Measurements from ENCODE around the gene USPL1. TPM values are rescaled to one million over a fixed set of nuclear protein-coding genes. Genes with fewer than 3 reads are reported as not detected.

The USPL1 gene
- total RNA-seq, 4 donors from 2014 or later: 19.7 to 62.1 (median 27.1) TPM

DNA sequence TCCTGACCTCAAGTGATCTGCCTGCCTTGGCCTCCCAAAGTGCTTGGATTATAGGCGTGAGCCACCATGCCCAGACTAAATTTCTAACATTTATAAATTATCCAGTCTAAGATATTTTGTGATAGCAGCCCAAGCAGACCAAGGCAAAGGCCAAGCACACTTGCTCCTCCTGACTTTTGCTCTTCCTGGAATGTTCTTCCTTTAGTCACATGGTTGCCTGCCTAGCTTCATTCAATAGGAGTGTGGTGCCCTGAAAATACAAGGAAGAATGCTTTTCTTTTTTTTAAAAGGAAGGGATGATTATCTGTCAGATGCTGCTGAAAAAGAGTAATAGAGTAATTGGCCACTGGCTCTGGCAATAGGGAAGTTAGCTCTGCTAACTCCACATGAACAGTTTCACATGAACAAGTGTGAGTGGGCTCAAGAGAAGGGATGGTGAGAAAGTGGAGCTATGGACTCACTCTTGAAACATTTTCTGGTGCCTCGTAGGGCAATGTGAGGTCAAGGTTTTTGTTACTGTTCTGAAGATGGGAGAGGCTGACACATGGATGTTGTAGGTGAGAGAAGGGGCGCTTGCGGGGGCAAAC is 47.1 kb downstream of the USPL1 start:
- no peak overlapping the region for H3K4me3 ChIP-seq
- H3K4me1 ChIP-seq: no peaks in the 10 kb centered on the region
- TF ChIP-seq POLR2A (IDR thresholded peaks at IDR 0.05): no peak
- TF ChIP-seq, protein P1, sequence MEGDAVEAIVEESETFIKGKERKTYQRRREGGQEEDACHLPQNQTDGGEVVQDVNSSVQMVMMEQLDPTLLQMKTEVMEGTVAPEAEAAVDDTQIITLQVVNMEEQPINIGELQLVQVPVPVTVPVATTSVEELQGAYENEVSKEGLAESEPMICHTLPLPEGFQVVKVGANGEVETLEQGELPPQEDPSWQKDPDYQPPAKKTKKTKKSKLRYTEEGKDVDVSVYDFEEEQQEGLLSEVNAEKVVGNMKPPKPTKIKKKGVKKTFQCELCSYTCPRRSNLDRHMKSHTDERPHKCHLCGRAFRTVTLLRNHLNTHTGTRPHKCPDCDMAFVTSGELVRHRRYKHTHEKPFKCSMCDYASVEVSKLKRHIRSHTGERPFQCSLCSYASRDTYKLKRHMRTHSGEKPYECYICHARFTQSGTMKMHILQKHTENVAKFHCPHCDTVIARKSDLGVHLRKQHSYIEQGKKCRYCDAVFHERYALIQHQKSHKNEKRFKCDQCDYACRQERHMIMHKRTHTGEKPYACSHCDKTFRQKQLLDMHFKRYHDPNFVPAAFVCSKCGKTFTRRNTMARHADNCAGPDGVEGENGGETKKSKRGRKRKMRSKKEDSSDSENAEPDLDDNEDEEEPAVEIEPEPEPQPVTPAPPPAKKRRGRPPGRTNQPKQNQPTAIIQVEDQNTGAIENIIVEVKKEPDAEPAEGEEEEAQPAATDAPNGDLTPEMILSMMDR (IDR thresholded peaks at IDR 0.05): no peak
- no peak overlapping the region for H3K27ac ChIP-seq
- intact Hi-C loops (cut with DNase I; ENCODE audit: low total_unique reads): no loop called here
- H3K36me3 ChIP-seq: no peaks in the 10 kb centered on the region
- H3K9me3 ChIP-seq: no peaks in the 10 kb centered on the region
- DNase-seq: no peak
- H3K27me3 ChIP-seq: no peaks in the 10 kb centered on the region

- H3K4me3 ChIP-seq: no peak overlapping the region
- H3K36me3 ChIP-seq: no peaks in the 10 kb centered on the region
- TF ChIP-seq POLR2A (IDR thresholded peaks at IDR 0.05): no peak
- TF ChIP-seq, protein P1 (IDR thresholded peaks at IDR 0.05): no peak
- no peaks in the 10 kb centered on the region for H3K27me3 ChIP-seq
- no peaks in the 10 kb centered on the region for H3K9me3 ChIP-seq
- H3K4me1 ChIP-seq: no peaks in the 10 kb centered on the region
- H3K27ac ChIP-seq: no peak overlapping the region
- intact Hi-C loops (cut with DNase I; ENCODE audit: low total_unique reads): no loop called here
- DNase-seq: no peak
Observed at GRCh38 chr13:30665638-30666037, 47.9 kb downstream of the USPL1 start.

DNA sequence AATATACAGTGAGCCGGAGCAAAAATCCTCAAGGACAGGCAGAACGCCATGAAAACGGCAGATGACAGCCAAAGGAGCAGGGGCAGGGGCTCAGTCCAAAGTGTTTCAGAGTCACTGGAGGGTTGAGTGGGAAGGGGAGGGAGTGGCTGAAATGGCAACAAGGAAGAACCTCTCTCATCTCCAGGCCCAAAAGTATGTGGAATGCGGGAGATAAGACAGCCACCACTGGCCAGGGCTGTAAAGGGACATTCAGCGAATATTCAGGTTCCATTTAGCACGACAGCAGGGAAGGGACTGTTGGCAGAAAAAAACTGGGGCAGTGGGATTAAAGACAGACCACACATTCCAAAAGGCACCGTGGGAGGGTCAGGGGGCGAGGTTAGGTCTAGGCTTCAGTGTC is 48.4 kb downstream of the USPL1 start:
- no peak for TF ChIP-seq POLR2A (IDR thresholded peaks at IDR 0.05)
- TF ChIP-seq, protein P1 (IDR thresholded peaks at IDR 0.05): no peak
- H3K9me3 ChIP-seq: no peaks in the 10 kb centered on the region
- intact Hi-C loops (cut with DNase I; ENCODE audit: low total_unique reads): no loop called here
- no peak overlapping the region for H3K27ac ChIP-seq
- H3K4me1 ChIP-seq: no peaks in the 10 kb centered on the region
- H3K4me3 ChIP-seq: no peak overlapping the region
- no peaks in the 10 kb centered on the region for H3K36me3 ChIP-seq
- DNase-seq: no peak
- no peaks in the 10 kb centered on the region for H3K27me3 ChIP-seq

DNA sequence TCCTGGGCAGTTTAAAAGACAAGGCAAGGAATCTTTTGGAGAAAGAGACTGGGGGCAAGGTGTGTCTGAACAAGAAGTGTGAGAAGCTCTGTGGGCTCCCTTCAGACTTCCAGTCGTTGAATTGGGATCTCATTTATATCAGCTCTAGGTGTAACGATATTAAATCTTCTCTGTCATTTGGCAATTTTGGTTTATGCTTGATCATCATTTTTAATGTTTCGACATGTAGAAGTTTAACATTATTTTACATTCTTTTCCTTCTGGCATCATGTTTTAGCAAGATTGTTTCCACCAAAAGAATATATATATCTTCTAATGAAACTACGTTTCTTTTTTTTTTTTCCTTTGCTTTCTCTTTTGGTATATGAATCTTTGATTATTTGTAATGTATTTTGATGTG is 49.3 kb downstream of the USPL1 start:
- TF ChIP-seq POLR2A (IDR thresholded peaks at IDR 0.05): no peak
- TF ChIP-seq, protein P1 (IDR thresholded peaks at IDR 0.05): no peak
- no peak for DNase-seq
- Histone ChIP-seq H3K27ac (no peak overlapping the region), H3K36me3 (no peaks in the 10 kb centered on the region), H3K27me3 (no peaks in the 10 kb centered on the region), H3K9me3 (no peaks in the 10 kb centered on the region), H3K4me1 (no peaks in the 10 kb centered on the region), H3K4me3 (no peak overlapping the region)
- intact Hi-C loops (cut with DNase I; ENCODE audit: low total_unique reads): no loop called here

GRCh38 chr13:30668312-30668711 is 50.6 kb downstream of the USPL1 start:
- H3K36me3 ChIP-seq: no peaks in the 10 kb centered on the region
- no peak overlapping the region for H3K4me3 ChIP-seq
- no peaks in the 10 kb centered on the region for H3K27me3 ChIP-seq
- DNase-seq: no peak
- H3K9me3 ChIP-seq: no peaks in the 10 kb centered on the region
- H3K4me1 ChIP-seq: no peaks in the 10 kb centered on the region
- H3K27ac ChIP-seq: no peak overlapping the region
- TF ChIP-seq, protein P1 (IDR thresholded peaks at IDR 0.05): no peak
- no peak for TF ChIP-seq POLR2A (IDR thresholded peaks at IDR 0.05)
- intact Hi-C loops (cut with DNase I; ENCODE audit: low total_unique reads): no loop called here
